SK-N-SH treated with all-trans-retinoic acid at 6 μM for 48 hours (cell line): ENCODE measurements around the gene TAOK2.

ENCODE experiments used
- ATAC-seq: fragments of 200-7000 bp; cut with Tn5 transposase; 3 replicates; pipeline ENCODE4 v1.9.1; 2020; ENCODE audit warnings: mild to moderate bottlenecking, moderate library complexity
- ARNTL ChIP-seq: fragments of 450-650 bp; formaldehyde crosslinking; IDR thresholded peaks from 2 replicates; pipeline ENCODE4 v1.5.0; 2020; ENCODE audit warnings: low read depth, mild to moderate bottlenecking, moderate library complexity, borderline replicate concordance
- CSDC2 ChIP-seq: fragments of 250-450 bp; sonication (Bioruptor Pico); IDR thresholded peaks from 2 replicates; pipeline ENCODE4 v1.5.0; 2020; ENCODE audit warnings: mild to moderate bottlenecking, moderate library complexity
- CSRNP3 ChIP-seq: fragments of 250-450 bp; sonication (Bioruptor Pico); IDR thresholded peaks from 2 replicates; pipeline ENCODE4 v1.5.1; 2021; ENCODE audit warnings: mild to moderate bottlenecking, moderate library complexity
- ESRRG ChIP-seq: fragments of 250-450 bp; sonication (Bioruptor Pico); IDR thresholded peaks from 2 replicates; pipeline ENCODE4 v1.6.1; 2021; ENCODE audit warnings: mild to moderate bottlenecking
- GLIS3 ChIP-seq: fragments of 250-450 bp; sonication (Bioruptor Pico); IDR thresholded peaks from 2 replicates; pipeline ENCODE4 v1.5.0; 2020; ENCODE audit warnings: mild to moderate bottlenecking, moderate library complexity
- ISL1 ChIP-seq: fragments of 250-450 bp; sonication (Bioruptor Pico); IDR thresholded peaks from 2 replicates; pipeline ENCODE4 v2.1.2; 2022; ENCODE audit warnings: mild to moderate bottlenecking, moderate library complexity
- OSR1 ChIP-seq: fragments of 250-450 bp; sonication (Bioruptor Pico); IDR thresholded peaks from 2 replicates; pipeline ENCODE4 v1.8.0; 2022; ENCODE audit warnings: moderate library complexity, mild to moderate bottlenecking, inconsistent platforms
- PATZ1 ChIP-seq: fragments of 250-450 bp; sonication (Bioruptor Pico); IDR thresholded peaks from 2 replicates; pipeline ENCODE4 v1.8.0; 2020; ENCODE audit warnings: mild to moderate bottlenecking, moderate library complexity, borderline replicate concordance
- POU6F1 ChIP-seq: fragments of 250-450 bp; sonication (Bioruptor Pico); IDR thresholded peaks from 2 replicates; pipeline ENCODE4 v1.8.0; 2021; ENCODE audit warnings: low read depth, mild to moderate bottlenecking, moderate library complexity, borderline replicate concordance
- PPARA ChIP-seq: fragments of 250-450 bp; sonication (Bioruptor Pico); IDR thresholded peaks from 2 replicates; pipeline ENCODE4 v1.5.0; 2020; ENCODE audit warnings: mild to moderate bottlenecking, borderline replicate concordance
- SNAI2 ChIP-seq: fragments of 250-450 bp; sonication (Bioruptor Pico); IDR thresholded peaks from 2 replicates; pipeline ENCODE4 v1.5.0; 2020; ENCODE audit warnings: mild to moderate bottlenecking, moderate library complexity
- TCF4 ChIP-seq: fragments of 250-450 bp; sonication (Bioruptor Pico); IDR thresholded peaks from 2 replicates; pipeline ENCODE4 v1.8.0; 2021; ENCODE audit warnings: mild to moderate bottlenecking, moderate library complexity, borderline replicate concordance
- TOX ChIP-seq: fragments of 250-450 bp; sonication (Bioruptor Pico); IDR thresholded peaks from 2 replicates; pipeline ENCODE4 v1.8.0; 2021; ENCODE audit warnings: mild to moderate bottlenecking, moderate library complexity, borderline replicate concordance
- ZFP3 ChIP-seq: fragments of 250-450 bp; sonication (Bioruptor Pico); IDR thresholded peaks from 2 replicates; pipeline ENCODE4 v1.5.0; 2020; ENCODE audit warnings: mild to moderate bottlenecking, moderate library complexity
- ZFP30 ChIP-seq: fragments of 450-650 bp; formaldehyde crosslinking; IDR thresholded peaks from 2 replicates; pipeline ENCODE4 v1.5.0; 2022; ENCODE audit warnings: mild to moderate bottlenecking, moderate library complexity
- ZNF565 ChIP-seq: fragments of 450-650 bp; formaldehyde crosslinking; conservative IDR thresholded peaks from 2 replicates; pipeline ENCODE4 v1.5.0; 2020; ENCODE audit warnings: low read depth, mild to moderate bottlenecking, moderate library complexity
- ZNF70 ChIP-seq: fragments of 450-650 bp; formaldehyde crosslinking; IDR thresholded peaks from 2 replicates; pipeline ENCODE4 v1.5.0; 2020; ENCODE audit warnings: mild to moderate bottlenecking, moderate library complexity
- TF ChIP-seq, protein P1 (sequence below): fragments of 250-450 bp; sonication (Bioruptor Pico); IDR thresholded peaks from 2 replicates; pipeline ENCODE4 v1.5.1; 2020; ENCODE audit warnings: low read depth, mild to moderate bottlenecking, moderate library complexity

TAOK2 gene

GRCh38 chr16:29951625-29952365, 21.9 kb upstream of the TAOK2 start:
- ATAC-seq: no peak
- TF ChIP-seq GLIS3 (CRISPR knock-in tag): no peak
- no peak for TF ChIP-seq POU6F1 (CRISPR knock-in tag)
- TF ChIP-seq ISL1 (CRISPR knock-in tag): no peak
- TF ChIP-seq ZFP3 (CRISPR knock-in tag): no peak
- no peak for TF ChIP-seq SNAI2
- TF ChIP-seq CSDC2 (CRISPR knock-in tag): no peak
- TF ChIP-seq, protein P1, sequence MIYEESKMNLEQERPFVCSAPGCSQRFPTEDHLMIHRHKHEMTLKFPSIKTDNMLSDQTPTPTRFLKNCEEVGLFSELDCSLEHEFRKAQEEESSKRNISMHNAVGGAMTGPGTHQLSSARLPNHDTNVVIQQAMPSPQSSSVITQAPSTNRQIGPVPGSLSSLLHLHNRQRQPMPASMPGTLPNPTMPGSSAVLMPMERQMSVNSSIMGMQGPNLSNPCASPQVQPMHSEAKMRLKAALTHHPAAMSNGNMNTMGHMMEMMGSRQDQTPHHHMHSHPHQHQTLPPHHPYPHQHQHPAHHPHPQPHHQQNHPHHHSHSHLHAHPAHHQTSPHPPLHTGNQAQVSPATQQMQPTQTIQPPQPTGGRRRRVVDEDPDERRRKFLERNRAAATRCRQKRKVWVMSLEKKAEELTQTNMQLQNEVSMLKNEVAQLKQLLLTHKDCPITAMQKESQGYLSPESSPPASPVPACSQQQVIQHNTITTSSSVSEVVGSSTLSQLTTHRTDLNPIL (CRISPR knock-in tag): no peak
- TF ChIP-seq TOX (CRISPR knock-in tag): no peak
- TF ChIP-seq ARNTL (CRISPR knock-in tag): no peak

GRCh38 chr16:29958756-29959155, 14.9 kb upstream of the TAOK2 start:
- TF ChIP-seq ZFP30 (no peak), POU6F1 (CRISPR knock-in tag) (no peak), OSR1 (CRISPR knock-in tag) (no peak), CSRNP3 (CRISPR knock-in tag) (no peak), ZNF70 (CRISPR knock-in tag) (no peak), ZNF565 (CRISPR knock-in tag) (no peak)
- no peak for ATAC-seq

DNA sequence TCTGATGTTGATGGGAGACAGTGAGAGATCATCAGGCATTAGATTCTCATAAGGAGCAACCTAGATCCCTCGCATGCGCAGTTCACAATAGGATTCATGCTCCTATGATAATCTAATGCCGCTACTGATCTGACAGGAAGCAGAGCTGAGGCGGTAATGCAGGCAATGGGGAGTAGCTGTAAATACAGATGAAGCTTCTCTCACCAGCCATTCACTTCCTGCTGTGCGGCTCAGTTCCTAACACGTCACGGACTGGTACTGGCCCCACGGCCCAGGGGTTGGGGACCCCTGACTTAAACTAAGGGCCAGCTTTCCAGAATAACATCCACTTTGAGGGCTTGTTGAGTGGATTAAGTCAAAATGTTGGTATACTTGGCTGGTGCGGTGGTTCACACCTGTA, 14.4 kb upstream of the TAOK2 start:
- TF ChIP-seq TOX (CRISPR knock-in tag): no peak
- no peak for TF ChIP-seq ISL1 (CRISPR knock-in tag)
- no peak for TF ChIP-seq SNAI2
- no peak for TF ChIP-seq POU6F1 (CRISPR knock-in tag)
- no peak for TF ChIP-seq PPARA (CRISPR knock-in tag)
- TF ChIP-seq OSR1 (CRISPR knock-in tag): no peak
- TF ChIP-seq CSDC2 (CRISPR knock-in tag): no peak
- TF ChIP-seq ZNF70 (CRISPR knock-in tag): no peak
- no peak for TF ChIP-seq PATZ1 (CRISPR knock-in tag)
- no peak for TF ChIP-seq CSRNP3 (CRISPR knock-in tag)
- no peak for TF ChIP-seq GLIS3 (CRISPR knock-in tag)
- TF ChIP-seq ARNTL (CRISPR knock-in tag): no peak
- no peak for TF ChIP-seq TCF4 (CRISPR knock-in tag)
- TF ChIP-seq ESRRG (CRISPR knock-in tag): no peak
- TF ChIP-seq, protein P1 (CRISPR knock-in tag): no peak
- TF ChIP-seq, all 23 proteins: peak for 0
- no peak for ATAC-seq
